Endothelial cell (in vitro differentiated cells): Measurements from ENCODE around the gene MBOAT2. TPM values are rescaled to one million over a fixed set of nuclear protein-coding genes. Genes with fewer than 3 reads are reported as not detected.

ENCODE experiments used
- DNase-seq: peaks from one replicate; pipeline ENCODE4 v3.0.0; 2021; ENCODE audit warnings: low spot score
- H3K27ac Mint-ChIP-seq: one replicate; pipeline ENCODE4 v1.8.0; 2021; ENCODE audit warnings: mixed read lengths, inconsistent platforms; ENCODE audit not compliant: unreplicated experiment
- H3K27me3 Mint-ChIP-seq: one replicate; pipeline ENCODE4 v1.8.0; 2021; ENCODE audit warnings: mild to moderate bottlenecking, moderate library complexity, mixed read lengths, inconsistent platforms; ENCODE audit not compliant: unreplicated experiment
- H3K36me3 Mint-ChIP-seq: one replicate; pipeline ENCODE4 v1.8.0; 2021; ENCODE audit warnings: mild to moderate bottlenecking, low read depth, mixed read lengths, inconsistent platforms; ENCODE audit not compliant: unreplicated experiment
- H3K4me1 Mint-ChIP-seq: one replicate; pipeline ENCODE4 v1.8.0; 2021; ENCODE audit warnings: mild to moderate bottlenecking, mixed read lengths, inconsistent platforms; ENCODE audit not compliant: unreplicated experiment
- H3K4me3 Mint-ChIP-seq: one replicate; pipeline ENCODE4 v1.8.0; 2021; ENCODE audit warnings: mild to moderate bottlenecking, mixed read lengths, inconsistent platforms; ENCODE audit not compliant: unreplicated experiment
- H3K9me3 Mint-ChIP-seq: one replicate; pipeline ENCODE4 v1.8.0; 2021; ENCODE audit warnings: mixed read lengths, inconsistent platforms; ENCODE audit not compliant: unreplicated experiment
- total RNA-seq: library from RNA; stranded (reverse); fragmentation: NEBNext Ultra II Directional; extraction: Animal tissue kit (Norgen Biotek cat#: 25700); gene quantifications from one replicate; pipeline ENCODE4 v1.2.1, GENCODE V29; 2021; ENCODE audit not compliant: unreplicated experiment
- TF ChIP-seq, protein P1 (sequence below): fragments of 200-600 bp; sonication (generic); IDR thresholded peaks from one replicate; pipeline ENCODE4 v1.5.0; 2021; ENCODE audit warnings: antibody characterized with exemption; ENCODE audit not compliant: unreplicated experiment

Gene MBOAT2
- total RNA-seq, 1 donor from 2014 or later = 71.6 TPM

DNA sequence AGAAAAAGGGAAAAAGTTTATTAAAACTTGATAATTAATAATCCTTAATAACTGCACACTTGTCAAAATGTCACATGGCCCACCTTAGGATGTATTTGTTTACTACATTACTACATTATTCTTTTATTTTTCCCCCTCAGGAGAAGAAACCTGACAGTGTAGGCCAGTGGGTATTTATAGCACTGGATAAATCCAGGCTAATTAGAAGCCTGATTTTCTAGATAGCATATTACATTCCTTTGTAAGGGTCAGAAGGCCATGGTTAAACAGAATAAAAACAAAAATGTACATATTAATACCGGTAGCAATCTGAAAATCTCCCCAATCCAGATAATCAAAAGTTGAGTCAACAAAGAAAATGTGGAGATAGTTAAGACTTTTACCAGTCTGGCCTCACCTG lies 144.6 kb downstream of the MBOAT2 start:
- Mint-ChIP-seq H3K27ac (no peak overlapping the region), H3K4me3 (no peak overlapping the region), H3K27me3 (no peaks in the 10 kb centered on the region), H3K4me1 (no peaks in the 10 kb centered on the region), H3K9me3 (no peaks in the 10 kb centered on the region), H3K36me3 (peaks cover 10% of the 10 kb centered on the region)
- DNase-seq = no peak
- TF ChIP-seq, protein P1, sequence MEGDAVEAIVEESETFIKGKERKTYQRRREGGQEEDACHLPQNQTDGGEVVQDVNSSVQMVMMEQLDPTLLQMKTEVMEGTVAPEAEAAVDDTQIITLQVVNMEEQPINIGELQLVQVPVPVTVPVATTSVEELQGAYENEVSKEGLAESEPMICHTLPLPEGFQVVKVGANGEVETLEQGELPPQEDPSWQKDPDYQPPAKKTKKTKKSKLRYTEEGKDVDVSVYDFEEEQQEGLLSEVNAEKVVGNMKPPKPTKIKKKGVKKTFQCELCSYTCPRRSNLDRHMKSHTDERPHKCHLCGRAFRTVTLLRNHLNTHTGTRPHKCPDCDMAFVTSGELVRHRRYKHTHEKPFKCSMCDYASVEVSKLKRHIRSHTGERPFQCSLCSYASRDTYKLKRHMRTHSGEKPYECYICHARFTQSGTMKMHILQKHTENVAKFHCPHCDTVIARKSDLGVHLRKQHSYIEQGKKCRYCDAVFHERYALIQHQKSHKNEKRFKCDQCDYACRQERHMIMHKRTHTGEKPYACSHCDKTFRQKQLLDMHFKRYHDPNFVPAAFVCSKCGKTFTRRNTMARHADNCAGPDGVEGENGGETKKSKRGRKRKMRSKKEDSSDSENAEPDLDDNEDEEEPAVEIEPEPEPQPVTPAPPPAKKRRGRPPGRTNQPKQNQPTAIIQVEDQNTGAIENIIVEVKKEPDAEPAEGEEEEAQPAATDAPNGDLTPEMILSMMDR = no peak

DNA sequence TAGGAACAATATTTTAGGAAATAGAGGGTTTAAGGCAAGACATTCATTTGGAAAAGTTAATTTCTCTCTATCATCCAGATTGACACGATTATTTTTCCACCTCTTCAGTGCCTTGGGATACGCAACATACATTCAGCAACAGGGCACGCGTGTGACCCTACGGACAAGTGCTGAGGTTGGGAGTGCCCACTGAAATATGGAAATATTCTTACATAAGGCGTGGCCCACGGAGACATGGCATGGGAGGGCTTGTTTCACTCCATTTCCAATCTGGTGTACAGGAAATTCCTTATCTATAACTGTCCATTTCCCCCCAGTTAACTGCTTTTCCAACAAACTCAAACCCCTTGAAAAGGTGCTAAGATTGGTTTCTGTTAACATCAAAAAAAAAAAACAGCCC lies 145.2 kb downstream of the MBOAT2 start:
- H3K27ac Mint-ChIP-seq = no peak overlapping the region
- TF ChIP-seq, protein P1 = no peak
- no peaks in the 10 kb centered on the region for H3K4me1 Mint-ChIP-seq

DNA sequence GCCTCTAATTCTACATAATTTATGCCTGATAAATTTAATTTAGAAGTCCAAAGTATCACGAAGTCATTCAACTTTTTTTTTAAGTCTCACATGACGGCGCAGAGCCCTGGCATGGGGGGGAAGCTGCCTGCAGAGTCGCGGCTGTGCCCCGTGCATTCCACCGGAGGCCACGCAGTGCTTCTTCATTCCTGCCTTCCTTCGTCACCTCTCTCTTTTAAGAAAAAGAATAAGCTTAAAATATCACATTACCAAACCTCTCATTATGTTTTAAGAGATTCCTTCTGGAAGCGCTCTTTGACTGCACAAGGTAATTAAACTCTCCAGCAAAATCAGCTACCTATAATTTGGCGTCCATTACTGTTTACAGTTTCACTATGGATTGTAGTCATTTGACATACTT lies 145.8 kb downstream of the MBOAT2 start:
- Mint-ChIP-seq H3K27ac (no peak overlapping the region), H3K4me3 (no peak overlapping the region), H3K27me3 (no peaks in the 10 kb centered on the region), H3K36me3 (peaks cover 7% of the 10 kb centered on the region), H3K4me1 (no peaks in the 10 kb centered on the region), H3K9me3 (no peaks in the 10 kb centered on the region)
- no peak for DNase-seq
- TF ChIP-seq, protein P1 = no peak

More for the DNA sequence above, 145.2 kb downstream of the MBOAT2 start:
- no peak for DNase-seq
- no peaks in the 10 kb centered on the region for H3K9me3 Mint-ChIP-seq
- H3K4me3 Mint-ChIP-seq = no peak overlapping the region
- no peaks in the 10 kb centered on the region for H3K27me3 Mint-ChIP-seq
- H3K36me3 Mint-ChIP-seq = peaks cover 7% of the 10 kb centered on the region

DNA sequence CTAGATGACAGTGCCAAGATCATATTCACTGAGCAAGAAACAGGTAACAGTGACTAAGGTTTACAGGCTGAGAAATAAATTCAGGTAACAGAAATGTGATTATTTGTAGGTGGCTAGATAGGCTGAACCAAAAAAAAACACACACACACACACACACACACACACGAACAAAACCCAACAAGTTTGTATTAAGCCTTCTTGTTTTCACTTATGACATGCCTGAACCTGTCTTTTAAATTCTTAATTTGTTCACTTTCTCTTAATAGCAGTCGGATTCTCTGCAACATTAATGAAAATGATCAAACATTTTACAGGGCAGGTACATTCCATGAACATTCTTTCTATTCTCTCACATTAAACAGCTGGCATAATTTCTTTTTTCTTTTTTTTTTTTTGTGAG lies 147.3 kb downstream of the MBOAT2 start:
- no peaks in the 10 kb centered on the region for H3K27me3 Mint-ChIP-seq
- no peak overlapping the region for H3K4me3 Mint-ChIP-seq
- DNase-seq = no peak
- H3K36me3 Mint-ChIP-seq = peaks cover 7% of the 10 kb centered on the region
- no peak overlapping the region for H3K27ac Mint-ChIP-seq
- TF ChIP-seq, protein P1 = no peak
- H3K4me1 Mint-ChIP-seq = no peaks in the 10 kb centered on the region
- H3K9me3 Mint-ChIP-seq = no peaks in the 10 kb centered on the region

DNA sequence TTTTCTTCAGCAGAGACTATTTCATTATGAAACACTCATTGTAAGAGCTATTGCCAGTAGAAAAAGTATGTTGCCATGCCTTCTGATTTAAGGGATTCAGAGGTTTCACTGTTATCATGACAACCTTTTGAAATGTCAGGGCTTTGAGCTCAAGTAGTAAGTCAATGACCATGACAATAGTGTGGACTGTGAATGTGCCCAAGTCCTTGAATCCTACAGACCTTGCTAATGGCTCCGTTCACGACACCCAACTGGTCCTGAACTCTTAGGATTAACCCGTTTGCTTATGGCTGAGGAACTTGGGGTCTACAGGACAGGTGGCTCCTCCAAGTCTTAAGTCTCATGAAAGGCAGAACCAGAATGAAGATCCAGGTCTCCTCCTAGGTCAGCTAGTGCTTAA lies 148.5 kb downstream of the MBOAT2 start:
- H3K36me3 Mint-ChIP-seq = peaks cover 7% of the 10 kb centered on the region
- DNase-seq = no peak
- TF ChIP-seq, protein P1 = no peak
- H3K4me3 Mint-ChIP-seq = no peak overlapping the region
- H3K27ac Mint-ChIP-seq = no peak overlapping the region
- no peaks in the 10 kb centered on the region for H3K27me3 Mint-ChIP-seq
- no peaks in the 10 kb centered on the region for H3K9me3 Mint-ChIP-seq
- no peaks in the 10 kb centered on the region for H3K4me1 Mint-ChIP-seq
